ENCODE data around the gene EEFSEC.

- TF ChIP-seq CTCF (conservative IDR thresholded peaks at IDR 0.05; ENCODE audit: low read depth, low read length): 0 out of 2 replicates have a peak, but pooled peaks have one; percentile 9
- no peak for TF ChIP-seq POLR2A (IDR thresholded peaks at IDR 0.05; ENCODE audit: low read depth, low read length)
- TF ChIP-seq RCOR1 (IDR thresholded peaks at IDR 0.05; ENCODE audit: insufficient replicate concordance, low read length): no peak
- no peak for TF ChIP-seq MXI1 (IDR thresholded peaks at IDR 0.05; ENCODE audit: borderline replicate concordance, low read depth, low read length)
Measured at GRCh38 chr3:128307029-128307633, 153.8 kb downstream of the EEFSEC start.
